T-helper 2 cell treated with Interferon-gamma antibody and Interleukin-4, amounts not matched to agents 100 ng/mL and 5 ng/mL, for 36 hours (primary cell): Measurements from ENCODE around the gene NKAIN1. TPM values are rescaled to one million over a fixed set of nuclear protein-coding genes. Genes with fewer than 3 reads are reported as not detected.
"Not testable (repeated sequence)": the region's sequence is repeated elsewhere in the genome, so short reads cannot be mapped to it uniquely, and the experiment has no call there.

Experiments used
- intact Hi-C: fragments of 100-400 bp; cut with micrococcal nuclease; formaldehyde crosslinking; loops from one replicate; pipeline ENCODE4 v1.15.1; 2023
- total RNA-seq: library from RNA; stranded (reverse); gene quantifications from 2 replicates; pipeline ENCODE4 v1.2.3, GENCODE V29; 2022

NKAIN1 gene
- total RNA-seq, 1 donor from 2014 or later: not detected

- intact Hi-C loops: no loop called here
Measured at GRCh38 chr1:31154632-31155215, 85.0 kb downstream of the NKAIN1 start.

- intact Hi-C loops: no loop called here
Measured at GRCh38 chr1:31154000-31154631, 85.6 kb downstream of the NKAIN1 start.

GRCh38 chr1:31153423-31153822 lies 86.3 kb downstream of the NKAIN1 start:
- intact Hi-C loops: no loop called here

- intact Hi-C loops: no loop called here
Measured at GRCh38 chr1:31152181-31152795, 87.4 kb downstream of the NKAIN1 start.

GRCh38 chr1:31151402-31151801 lies 88.3 kb downstream of the NKAIN1 start:
- intact Hi-C loops: no loop called here

- intact Hi-C loops: no loop called here
Measured at GRCh38 chr1:31148409-31148808, 91.3 kb downstream of the NKAIN1 start.

GRCh38 chr1:31145648-31146047 lies 94.0 kb downstream of the NKAIN1 start:
- intact Hi-C loops: no loop called here

- intact Hi-C loops: no loop called here
Measured at GRCh38 chr1:31144442-31144841, 95.2 kb downstream of the NKAIN1 start.

- intact Hi-C loops: no loop called here
Measured at GRCh38 chr1:31143455-31143854, 96.2 kb downstream of the NKAIN1 start.

GRCh38 chr1:31142406-31142805 lies 97.3 kb downstream of the NKAIN1 start:
- intact Hi-C loops: no loop called here

GRCh38 chr1:31140299-31140698 lies 99.4 kb downstream of the NKAIN1 start:
- intact Hi-C loops: no loop called here

GRCh38 chr1:31138797-31139521 lies 100.7 kb downstream of the NKAIN1 start:
- intact Hi-C loops: not testable (repeated sequence)

- intact Hi-C loops: not testable (repeated sequence)
Measured at GRCh38 chr1:31137873-31138272, 101.8 kb downstream of the NKAIN1 start.

GRCh38 chr1:31135973-31136600 lies 103.6 kb downstream of the NKAIN1 start:
- intact Hi-C loops: no loop called here

- intact Hi-C loops: no loop called here
Measured at GRCh38 chr1:31133368-31133767, 106.3 kb downstream of the NKAIN1 start.

Other genes starting within 250 kb of the NKAIN1 start
- gene PUM1, start 174.2 kb downstream of the NKAIN1 start, total RNA-seq: 110 and 117 TPM in 2 replicates
- gene SNRNP40, start 56.9 kb upstream of the NKAIN1 start, total RNA-seq: 107 and 110 TPM in 2 replicates
- 21.8 and 24.5 TPM in 2 replicates for gene ZCCHC17, start 57.1 kb upstream of the NKAIN1 start, total RNA-seq
- gene FABP3, start 133.2 kb upstream of the NKAIN1 start, total RNA-seq: not detected in 2 replicates
- gene SERINC2, start 173.3 kb upstream of the NKAIN1 start, total RNA-seq: 0.23 TPM in 1 of 2 replicates, not detected in the other